Astrocyte (in vitro differentiated cells and primary cell): ENCODE measurements around the gene PLEKHA5. TPM values are rescaled to one million over a fixed set of nuclear protein-coding genes. Genes with fewer than 3 reads are reported as not detected.
"Not testable (repeated sequence)": the region's sequence is repeated elsewhere in the genome, so short reads cannot be mapped to it uniquely, and the experiment has no call there.

Experiments
- DNase-seq: peaks from one replicate; pipeline ENCODE4 v3.0.0-alpha.2; 2010; ENCODE audit warnings: low read depth
- FAIRE-seq: peaks from 2 replicates; lab custom pipeline; 2011; peaks lifted over from hg19 to GRCh38; lab: Jason Lieb, UNC
- H2AFZ ChIP-seq: 2 replicates; pipeline ENCODE4 v1.6.0; 2012; ENCODE audit warnings: low read depth, low read length, inconsistent platforms
- H3K27ac ChIP-seq: 2 replicates; pipeline ENCODE4 v1.5.1; 2011; ENCODE audit warnings: low read depth, low read length, inconsistent platforms
- H3K27me3 ChIP-seq: 2 replicates; pipeline ENCODE4 v1.6.0; 2011; ENCODE audit warnings: low read length, inconsistent platforms; ENCODE audit not compliant: insufficient read depth
- H3K36me3 ChIP-seq: 2 replicates; pipeline ENCODE4 v1.5.1; 2011; ENCODE audit warnings: low read length, inconsistent platforms; ENCODE audit not compliant: insufficient read depth
- H3K4me1 ChIP-seq: 2 replicates; pipeline ENCODE4 v1.5.1; 2011; ENCODE audit warnings: low read length, inconsistent platforms; ENCODE audit not compliant: insufficient read depth
- H3K4me2 ChIP-seq: 2 replicates; pipeline ENCODE4 v1.6.0; 2012; ENCODE audit warnings: low read length, inconsistent platforms
- H3K4me3 ChIP-seq: 2 replicates; pipeline ENCODE4 v1.5.1; 2011; ENCODE audit warnings: low read depth, mild to moderate bottlenecking, low read length, inconsistent platforms; ENCODE audit not compliant: insufficient read depth
- H3K79me2 ChIP-seq: 2 replicates; pipeline ENCODE4 v1.6.0; 2012; ENCODE audit warnings: mild to moderate bottlenecking, low read length, inconsistent platforms; ENCODE audit not compliant: insufficient read depth
- H3K9ac ChIP-seq: 2 replicates; pipeline ENCODE4 v1.6.0; 2012; ENCODE audit warnings: mild to moderate bottlenecking, low read length, inconsistent platforms
- H3K9me3 ChIP-seq: 2 replicates; pipeline ENCODE4 v1.5.1; 2012; ENCODE audit warnings: low read depth, mild to moderate bottlenecking, low read length, inconsistent platforms; ENCODE audit not compliant: insufficient read depth
- H4K20me1 ChIP-seq: 2 replicates; pipeline ENCODE4 v1.6.0; 2012; ENCODE audit warnings: low read length, inconsistent platforms; ENCODE audit not compliant: insufficient read depth
- H3K27ac Mint-ChIP-seq: one replicate; pipeline ENCODE4 v1.8.0; 2021; ENCODE audit warnings: mild to moderate bottlenecking, mixed read lengths; ENCODE audit not compliant: unreplicated experiment
- H3K27me3 Mint-ChIP-seq: one replicate; pipeline ENCODE4 v1.8.0; 2021; ENCODE audit warnings: low read depth, mixed read lengths; ENCODE audit not compliant: unreplicated experiment
- H3K36me3 Mint-ChIP-seq: one replicate; pipeline ENCODE4 v1.8.0; 2021; ENCODE audit warnings: low read depth, mixed read lengths; ENCODE audit not compliant: unreplicated experiment
- H3K4me1 Mint-ChIP-seq: one replicate; pipeline ENCODE4 v1.8.0; 2021; ENCODE audit warnings: low read depth, mixed read lengths; ENCODE audit not compliant: unreplicated experiment
- H3K4me3 Mint-ChIP-seq: one replicate; pipeline ENCODE4 v1.8.0; 2021; ENCODE audit warnings: mild to moderate bottlenecking, moderate library complexity, mixed read lengths; ENCODE audit not compliant: unreplicated experiment
- H3K9me3 Mint-ChIP-seq: one replicate; pipeline ENCODE4 v1.8.0; 2021; ENCODE audit warnings: mild to moderate bottlenecking, mixed read lengths; ENCODE audit not compliant: unreplicated experiment
- EZH2 ChIP-seq: IDR thresholded peaks from 2 replicates; pipeline ENCODE4 v1.6.1; 2012; ENCODE audit warnings: mild to moderate bottlenecking, low read length, inconsistent platforms; ENCODE audit not compliant: insufficient read depth
- total RNA-seq: library from RNA; stranded (reverse); gene quantifications from 2 replicates; pipeline ENCODE4 v1.2.1, GENCODE V29; 2021
- TF ChIP-seq, protein P1 (sequence below): IDR thresholded peaks from 2 replicates; pipeline ENCODE4 v1.5.1; 2011; ENCODE audit warnings: low read depth, mild to moderate bottlenecking, inconsistent platforms, low read length, moderate library complexity; ENCODE audit not compliant: insufficient read depth

PLEKHA5 gene
- total RNA-seq, 1 donor from 2014 or later, result 38.9 TPM

DNA sequence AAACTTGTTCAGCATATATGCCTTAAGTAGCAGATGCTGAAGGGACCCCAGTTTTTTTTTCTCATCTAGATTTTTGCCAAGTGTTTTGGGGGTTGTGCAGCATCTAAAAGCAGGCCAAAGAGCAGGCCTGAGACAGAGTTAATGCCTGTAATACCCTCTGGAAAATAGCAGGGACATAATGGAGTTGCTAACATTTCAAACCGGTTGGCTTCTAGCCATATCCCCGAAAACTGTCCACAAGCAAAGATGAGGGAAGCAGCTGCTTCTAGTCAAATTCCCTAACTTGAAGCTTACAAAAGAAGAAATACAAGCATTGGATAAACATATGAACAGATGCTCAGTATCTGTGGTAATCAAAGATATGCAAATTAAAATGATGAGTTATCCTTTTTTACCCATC, 257.6 kb downstream of the PLEKHA5 start:
- Histone ChIP-seq H3K4me3 (no peak overlapping the region), H3K9me3 (no peaks in the 10 kb centered on the region), H3K4me1 (peaks cover 6% of the 10 kb centered on the region), H3K9ac (no peak overlapping the region), H3K27ac (no peak overlapping the region), H4K20me1 (no peaks in the 10 kb centered on the region), H3K4me2 (no peak overlapping the region), H2AFZ (no peak overlapping the region), H3K36me3 (no peaks in the 10 kb centered on the region), H3K27me3 (no peaks in the 10 kb centered on the region), H3K79me2 (no peaks in the 10 kb centered on the region)
- Mint-ChIP-seq H3K4me3 (no peak overlapping the region), H3K9me3 (no peaks in the 10 kb centered on the region), H3K27ac (no peak overlapping the region), H3K36me3 (peaks cover 8% of the 10 kb centered on the region), H3K4me1 (peaks cover 6% of the 10 kb centered on the region), H3K27me3 (no peaks in the 10 kb centered on the region)
- no peak for FAIRE-seq
- DNase-seq, result no peak
- TF ChIP-seq, protein P1, sequence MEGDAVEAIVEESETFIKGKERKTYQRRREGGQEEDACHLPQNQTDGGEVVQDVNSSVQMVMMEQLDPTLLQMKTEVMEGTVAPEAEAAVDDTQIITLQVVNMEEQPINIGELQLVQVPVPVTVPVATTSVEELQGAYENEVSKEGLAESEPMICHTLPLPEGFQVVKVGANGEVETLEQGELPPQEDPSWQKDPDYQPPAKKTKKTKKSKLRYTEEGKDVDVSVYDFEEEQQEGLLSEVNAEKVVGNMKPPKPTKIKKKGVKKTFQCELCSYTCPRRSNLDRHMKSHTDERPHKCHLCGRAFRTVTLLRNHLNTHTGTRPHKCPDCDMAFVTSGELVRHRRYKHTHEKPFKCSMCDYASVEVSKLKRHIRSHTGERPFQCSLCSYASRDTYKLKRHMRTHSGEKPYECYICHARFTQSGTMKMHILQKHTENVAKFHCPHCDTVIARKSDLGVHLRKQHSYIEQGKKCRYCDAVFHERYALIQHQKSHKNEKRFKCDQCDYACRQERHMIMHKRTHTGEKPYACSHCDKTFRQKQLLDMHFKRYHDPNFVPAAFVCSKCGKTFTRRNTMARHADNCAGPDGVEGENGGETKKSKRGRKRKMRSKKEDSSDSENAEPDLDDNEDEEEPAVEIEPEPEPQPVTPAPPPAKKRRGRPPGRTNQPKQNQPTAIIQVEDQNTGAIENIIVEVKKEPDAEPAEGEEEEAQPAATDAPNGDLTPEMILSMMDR, result no peak
- TF ChIP-seq EZH2, result no peak

DNA sequence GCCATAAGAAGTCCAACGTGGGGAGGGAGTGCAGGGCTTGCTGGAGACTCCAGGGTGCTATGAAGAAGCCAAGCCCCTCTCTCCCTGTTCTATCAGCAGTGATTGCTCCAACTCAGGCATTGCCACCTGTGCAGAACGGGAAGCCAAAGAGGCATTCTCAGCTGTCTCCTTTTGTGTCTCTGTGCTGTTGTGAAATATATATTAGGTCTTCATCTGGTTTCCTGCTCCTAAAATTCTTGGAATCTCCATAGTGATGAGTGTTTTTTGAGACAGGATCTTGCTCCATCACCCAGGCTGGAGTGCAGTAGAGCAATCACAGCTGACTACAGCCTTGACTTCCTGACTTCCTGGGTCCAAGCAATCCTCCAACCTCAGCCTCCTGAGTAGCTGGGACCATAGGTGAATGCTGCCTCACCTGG, 258.6 kb downstream of the PLEKHA5 start:
- H3K4me2 ChIP-seq, result no peak overlapping the region
- H3K9ac ChIP-seq, result no peak overlapping the region
- Mint-ChIP-seq H3K4me3 (no peak overlapping the region), H3K4me1 (no peaks in the 10 kb centered on the region), H3K27me3 (no peaks in the 10 kb centered on the region), H3K9me3 (no peaks in the 10 kb centered on the region), H3K36me3 (peaks cover 8% of the 10 kb centered on the region), H3K27ac (no peak overlapping the region)
- H3K9me3 ChIP-seq, result no peaks in the 10 kb centered on the region
- no peaks in the 10 kb centered on the region for H4K20me1 ChIP-seq
- H3K27me3 ChIP-seq, result no peaks in the 10 kb centered on the region
- DNase-seq (no peak), FAIRE-seq (no peak)
- H3K79me2 ChIP-seq, result no peaks in the 10 kb centered on the region
- no peaks in the 10 kb centered on the region for H3K36me3 ChIP-seq
- TF ChIP-seq EZH2, result no peak
- TF ChIP-seq, protein P1, result no peak
- H2AFZ ChIP-seq, result no peak overlapping the region
- H3K27ac ChIP-seq, result no peak overlapping the region
- H3K4me1 ChIP-seq, result no peaks in the 10 kb centered on the region
- no peak overlapping the region for H3K4me3 ChIP-seq

DNA sequence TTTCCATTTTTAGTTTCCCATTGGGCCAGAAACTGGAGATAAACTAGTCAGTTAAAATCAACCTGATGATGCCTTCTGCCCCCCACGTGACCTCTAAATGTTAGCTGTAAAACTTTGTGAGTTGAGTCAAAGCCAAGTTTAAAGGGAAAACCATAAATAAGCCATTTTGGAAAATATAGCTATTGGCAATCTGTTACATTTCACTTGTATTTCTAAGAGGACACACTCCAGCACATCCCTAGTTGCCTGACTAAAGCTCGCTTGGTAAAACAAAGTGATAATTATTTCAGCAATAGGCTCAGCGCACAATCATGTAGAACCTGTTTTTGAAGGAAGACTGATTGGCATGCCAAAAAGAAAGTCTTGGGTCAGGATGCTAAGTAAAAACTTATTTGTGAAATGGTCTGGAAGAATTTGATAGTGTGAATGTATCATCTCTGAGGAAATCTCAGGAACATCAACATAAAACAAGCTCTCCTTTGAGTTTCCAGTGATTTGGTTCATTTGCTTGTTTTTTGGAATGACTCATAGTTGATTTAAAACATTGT, 260.6 kb downstream of the PLEKHA5 start:
- H3K4me1 ChIP-seq, result no peaks in the 10 kb centered on the region
- no peak overlapping the region for H2AFZ ChIP-seq
- H3K9me3 ChIP-seq, result no peaks in the 10 kb centered on the region
- DNase-seq, result no peak
- H3K36me3 Mint-ChIP-seq, result peaks cover 8% of the 10 kb centered on the region
- H3K4me1 Mint-ChIP-seq, result no peaks in the 10 kb centered on the region
- H3K27me3 ChIP-seq, result no peaks in the 10 kb centered on the region
- H3K4me2 ChIP-seq, result no peak overlapping the region
- no peak overlapping the region for H3K4me3 Mint-ChIP-seq
- H3K9me3 Mint-ChIP-seq, result no peaks in the 10 kb centered on the region
- H3K27me3 Mint-ChIP-seq, result no peaks in the 10 kb centered on the region
- H4K20me1 ChIP-seq, result no peaks in the 10 kb centered on the region
- H3K79me2 ChIP-seq, result no peaks in the 10 kb centered on the region
- H3K36me3 ChIP-seq, result no peaks in the 10 kb centered on the region
- TF ChIP-seq, protein P1, result no peak
- no peak for TF ChIP-seq EZH2
- H3K27ac Mint-ChIP-seq, result no peak overlapping the region
- H3K9ac ChIP-seq, result no peak overlapping the region
- H3K4me3 ChIP-seq, result no peak overlapping the region
- no peak overlapping the region for H3K27ac ChIP-seq
- no peak for FAIRE-seq

DNA sequence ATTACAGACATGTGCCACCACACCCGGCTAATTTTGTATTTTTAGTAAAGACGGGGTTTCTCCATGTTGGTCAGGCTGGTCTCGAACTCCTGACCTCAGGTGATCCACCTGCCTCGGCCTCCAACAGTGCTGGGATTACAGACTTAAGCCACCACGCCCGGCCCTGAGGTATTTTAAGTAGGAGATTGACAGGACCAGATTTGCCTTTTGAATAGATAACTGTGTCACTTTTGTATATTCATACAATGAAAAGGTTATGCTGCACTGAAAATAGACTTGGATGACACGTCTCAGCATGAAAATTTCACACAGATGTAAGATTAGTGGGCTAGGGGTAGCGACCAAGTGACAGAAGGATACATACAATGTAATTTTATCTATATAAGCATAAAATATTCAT, 263.1 kb downstream of the PLEKHA5 start:
- not testable (repeated sequence) for FAIRE-seq

More for the DNA sequence above, 263.1 kb downstream of the PLEKHA5 start:
- H2AFZ ChIP-seq, H3K4me3 ChIP-seq, H3K79me2 ChIP-seq, H3K27ac ChIP-seq, H4K20me1 ChIP-seq, H3K27me3 ChIP-seq, H3K27me3 Mint-ChIP-seq, H3K4me1 ChIP-seq, H3K9ac ChIP-seq, H3K9me3 ChIP-seq, H3K4me3 Mint-ChIP-seq, H3K9me3 Mint-ChIP-seq, H3K36me3 ChIP-seq, DNase-seq, H3K4me1 Mint-ChIP-seq, H3K4me2 ChIP-seq, H3K36me3 Mint-ChIP-seq, H3K27ac Mint-ChIP-seq: not testable (repeated sequence)
